KOPT-K1 (cell line): Measurements from ENCODE around the gene ARPC2.
A peak's percentile ranks its signal among the peaks of the same experiment; 100 is the strongest.
"Not testable (repeated sequence)": the region's sequence is repeated elsewhere in the genome, so short reads cannot be mapped to it uniquely, and the experiment has no call there.

Experiments
- H3K27ac ChIP-seq: fragments of 200-600 bp; sonication (generic); 2 replicates; pipeline ENCODE4 v1.5.1; 2016; ENCODE audit warnings: antibody characterized with exemption, mild to moderate bottlenecking, low read depth, low read length; ENCODE audit not compliant: poor library complexity, severe bottlenecking
- H3K36me3 ChIP-seq: fragments of 200-600 bp; sonication (generic); 2 replicates; pipeline ENCODE4 v1.5.1; 2017; ENCODE audit warnings: antibody characterized with exemption, mild to moderate bottlenecking, low read length, moderate library complexity; ENCODE audit not compliant: insufficient read depth
- H3K9me3 ChIP-seq: fragments of 200-600 bp; sonication (generic); 2 replicates; pipeline ENCODE4 v1.5.1; 2017; ENCODE audit warnings: antibody characterized with exemption, low read length, mild to moderate bottlenecking; ENCODE audit not compliant: insufficient read depth, poor library complexity, severe bottlenecking

Gene ARPC2

GRCh38 chr2:218216674-218217359, at the start of gene ARPC2:
TSS of gene ARPC2 (plus strand) at chr2:218217189. CDS start at chr2:218217471, 282 bp downstream.
- no peaks in the 10 kb centered on the region for H3K9me3 ChIP-seq
- H3K27ac ChIP-seq: peak within 1 kb of the TSS; percentile 96
- peaks cover 14% of the 10 kb centered on the region for H3K36me3 ChIP-seq

- H3K9me3 ChIP-seq: no peaks in the 10 kb centered on the region
- no peaks in the 10 kb centered on the region for H3K36me3 ChIP-seq
- no peak overlapping the region for H3K27ac ChIP-seq
These were observed 49.0 kb upstream of the ARPC2 start for GRCh38 chr2:218168016-218168415.

GRCh38 chr2:218168635-218169462, 48.1 kb upstream of the ARPC2 start:
- H3K9me3 ChIP-seq: no peaks in the 10 kb centered on the region
- H3K27ac ChIP-seq: no peak overlapping the region
- no peaks in the 10 kb centered on the region for H3K36me3 ChIP-seq

DNA sequence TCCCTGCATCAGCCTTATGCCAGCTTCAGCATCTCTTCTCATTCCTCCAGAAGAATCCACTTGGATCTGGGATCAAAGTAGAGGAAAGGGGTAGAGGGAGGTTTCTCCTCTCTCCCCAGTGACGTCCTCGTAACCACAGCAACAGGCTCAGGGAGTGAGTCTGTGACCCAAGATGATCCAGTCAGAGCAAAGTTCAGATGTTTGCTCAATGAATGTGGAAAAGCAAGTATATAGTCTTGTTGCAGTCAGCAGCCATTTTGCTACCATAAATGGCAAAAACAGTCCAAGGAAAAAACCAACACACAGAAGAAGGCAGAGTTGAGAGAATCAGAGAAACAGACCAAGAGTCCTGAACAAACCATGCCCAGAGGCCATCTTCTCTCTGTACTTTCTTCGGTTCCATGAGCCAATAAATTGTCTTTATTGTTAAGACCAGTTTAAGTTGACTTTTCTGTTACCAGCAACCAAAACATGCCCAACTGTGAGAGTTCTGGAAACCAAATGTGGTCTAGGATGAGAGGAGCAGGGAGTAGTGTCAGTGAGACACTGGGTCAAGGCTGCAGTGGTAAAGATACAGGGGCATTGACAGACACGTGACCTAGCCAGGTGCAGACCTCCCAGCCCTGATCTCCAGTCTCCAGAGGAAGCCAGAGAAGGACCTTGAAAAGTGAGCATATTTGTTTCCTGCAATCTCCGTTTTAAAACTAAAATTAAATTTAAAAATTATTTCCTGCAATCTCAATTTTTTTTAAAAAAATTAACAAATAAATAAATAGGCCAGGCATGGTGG, 47.0 kb upstream of the ARPC2 start:
- Histone ChIP-seq H3K36me3 (no peaks in the 10 kb centered on the region), H3K27ac (no peak overlapping the region), H3K9me3 (no peaks in the 10 kb centered on the region)

DNA sequence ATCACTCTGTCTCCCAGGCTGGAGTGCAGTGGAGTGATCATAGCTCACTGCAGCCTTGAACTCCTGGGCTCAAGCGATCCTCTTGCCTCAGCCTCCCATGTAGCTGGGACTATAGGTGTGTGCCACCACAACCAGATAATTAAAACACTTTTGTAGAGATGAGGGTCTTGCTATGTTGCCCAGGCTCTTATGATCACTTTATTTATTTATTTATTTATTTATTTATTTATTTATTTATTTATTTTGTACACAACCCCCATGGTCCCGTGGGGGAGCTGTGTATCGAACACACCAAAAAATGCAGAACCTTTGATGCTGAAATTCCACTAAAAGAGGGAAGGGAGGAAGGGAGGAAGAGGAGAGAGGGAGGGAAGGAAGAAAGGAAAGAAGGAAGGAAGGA, 45.2 kb upstream of the ARPC2 start:
- not testable (repeated sequence) for H3K27ac ChIP-seq, H3K9me3 ChIP-seq, H3K36me3 ChIP-seq

- H3K27ac ChIP-seq: no peak overlapping the region
- no peaks in the 10 kb centered on the region for H3K9me3 ChIP-seq
- no peaks in the 10 kb centered on the region for H3K36me3 ChIP-seq
These were observed 44.1 kb upstream of the ARPC2 start for GRCh38 chr2:218172845-218173244.

DNA sequence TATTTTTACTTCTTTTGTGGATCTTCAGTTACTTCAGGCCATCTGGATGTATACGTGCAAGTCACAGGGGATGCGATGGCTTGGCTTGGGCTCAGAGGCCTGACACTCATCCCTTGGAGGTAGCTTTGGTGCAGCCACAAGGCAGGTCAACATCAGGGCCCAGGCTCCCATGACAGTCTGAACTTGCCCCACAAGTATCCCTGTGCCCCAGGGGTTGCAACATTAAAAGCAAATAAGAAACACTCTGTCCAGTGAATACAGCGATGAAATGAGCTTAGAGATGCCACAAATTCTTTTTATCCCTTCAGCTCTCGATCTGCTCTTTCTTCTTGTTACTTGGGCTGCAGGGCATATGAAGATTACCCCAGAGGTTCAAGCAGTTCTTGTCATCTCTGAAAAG, 37.2 kb upstream of the ARPC2 start:
- H3K9me3 ChIP-seq: no peaks in the 10 kb centered on the region
- no peak overlapping the region for H3K27ac ChIP-seq

DNA sequence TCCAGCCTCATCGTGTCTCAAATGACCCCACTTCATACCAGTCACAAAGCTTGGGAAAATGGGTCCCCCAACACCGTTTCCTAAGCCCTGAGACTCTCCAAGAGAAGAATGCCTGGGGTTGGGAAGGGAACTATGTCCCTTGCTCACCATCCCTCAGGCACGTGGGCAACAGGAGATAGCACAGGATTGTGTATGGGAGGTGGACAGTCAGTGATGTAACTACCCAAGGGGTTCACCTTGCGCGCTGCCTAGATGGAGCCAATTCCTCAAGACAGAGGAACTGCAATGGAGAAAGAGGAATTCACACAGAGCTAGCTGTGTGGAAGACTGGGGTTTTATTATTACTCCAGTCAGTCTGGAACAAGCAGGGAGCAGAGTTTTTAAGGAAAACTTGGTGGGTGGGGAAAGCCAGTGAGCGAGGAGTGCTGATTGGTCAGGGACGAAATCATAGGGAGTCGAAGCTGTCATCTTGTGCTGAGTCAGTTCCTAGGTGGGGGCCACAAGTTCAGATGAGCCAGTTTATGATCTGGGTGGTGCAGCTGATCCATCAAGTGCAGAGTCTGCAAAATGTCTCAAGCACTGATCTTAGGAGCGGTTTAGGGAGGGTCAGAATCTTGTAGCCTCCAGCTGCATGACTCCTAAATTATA, 36.4 kb upstream of the ARPC2 start:
- no peak overlapping the region for H3K27ac ChIP-seq
- H3K9me3 ChIP-seq: no peaks in the 10 kb centered on the region
- no peaks in the 10 kb centered on the region for H3K36me3 ChIP-seq

More for the DNA sequence above, 37.2 kb upstream of the ARPC2 start:
- no peaks in the 10 kb centered on the region for H3K36me3 ChIP-seq

DNA sequence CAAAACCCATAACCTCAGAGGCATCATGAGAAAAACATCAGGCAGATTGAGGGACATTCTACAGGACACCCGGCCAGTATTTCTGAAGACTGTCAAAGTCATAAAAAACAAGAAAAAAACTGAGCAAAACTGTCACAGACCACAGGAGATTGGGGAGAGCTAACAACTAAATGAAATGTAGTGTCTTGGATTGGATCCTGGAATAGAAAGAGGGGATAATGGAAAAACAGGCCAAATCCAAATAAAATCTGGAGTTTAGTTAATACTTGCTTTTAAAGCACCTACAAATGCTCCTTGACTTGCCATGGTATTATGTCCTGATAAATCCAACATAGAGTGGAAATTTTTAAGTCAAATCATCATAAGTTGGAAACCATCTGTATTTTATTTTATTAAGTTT, 32.7 kb upstream of the ARPC2 start:
- H3K27ac ChIP-seq: no peak overlapping the region

GRCh38 chr2:218186355-218186766, 30.6 kb upstream of the ARPC2 start:
- Histone ChIP-seq H3K9me3 (no peaks in the 10 kb centered on the region), H3K36me3 (no peaks in the 10 kb centered on the region), H3K27ac (no peak overlapping the region)

More for the DNA sequence above, 32.7 kb upstream of the ARPC2 start:
- no peaks in the 10 kb centered on the region for H3K36me3 ChIP-seq
- no peaks in the 10 kb centered on the region for H3K9me3 ChIP-seq

DNA sequence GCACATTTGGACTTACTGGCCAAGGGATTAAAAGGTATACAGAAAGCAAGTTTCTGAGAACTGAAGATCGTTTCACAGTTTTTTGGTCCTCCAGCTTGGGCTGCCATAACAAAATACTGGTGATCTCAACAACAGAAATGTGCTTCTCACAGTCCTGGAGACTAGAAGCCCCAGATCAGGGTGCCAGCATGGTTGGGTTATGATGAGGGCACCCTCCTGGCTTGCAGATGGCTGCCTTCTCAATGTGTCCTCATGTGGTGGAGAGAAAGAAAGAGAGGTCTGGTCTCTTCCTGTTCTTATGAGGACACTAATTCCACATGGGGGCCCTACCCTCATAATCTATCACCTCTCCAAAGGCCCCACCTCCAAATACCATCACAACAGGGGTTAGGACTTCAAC, 30.1 kb upstream of the ARPC2 start:
- no peaks in the 10 kb centered on the region for H3K9me3 ChIP-seq
- H3K36me3 ChIP-seq: no peaks in the 10 kb centered on the region
- H3K27ac ChIP-seq: no peak overlapping the region

- Histone ChIP-seq H3K9me3 (no peaks in the 10 kb centered on the region), H3K27ac (no peak overlapping the region), H3K36me3 (no peaks in the 10 kb centered on the region)
These were observed 29.5 kb upstream of the ARPC2 start for GRCh38 chr2:218187296-218188015.

DNA sequence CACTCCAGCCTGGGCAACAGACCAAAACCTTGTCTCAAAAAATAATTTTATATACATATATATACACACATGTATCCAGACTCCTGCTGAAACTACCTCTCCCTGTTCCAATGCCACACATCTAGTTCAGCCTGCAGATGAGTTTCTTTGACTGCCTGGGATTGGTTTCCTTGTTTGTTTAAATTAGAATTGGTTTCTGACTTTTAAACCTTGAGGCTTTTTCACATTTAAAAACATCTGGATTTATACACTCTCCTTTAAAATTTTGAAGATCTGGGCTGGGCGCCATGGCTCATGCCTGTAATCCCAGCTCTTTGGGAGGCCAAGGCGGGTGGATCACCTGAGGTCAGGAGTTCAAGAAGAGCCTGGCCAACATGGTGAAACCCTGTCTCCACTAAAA, 28.5 kb upstream of the ARPC2 start:
- H3K9me3 ChIP-seq: no peaks in the 10 kb centered on the region
- no peaks in the 10 kb centered on the region for H3K36me3 ChIP-seq
- no peak overlapping the region for H3K27ac ChIP-seq

DNA sequence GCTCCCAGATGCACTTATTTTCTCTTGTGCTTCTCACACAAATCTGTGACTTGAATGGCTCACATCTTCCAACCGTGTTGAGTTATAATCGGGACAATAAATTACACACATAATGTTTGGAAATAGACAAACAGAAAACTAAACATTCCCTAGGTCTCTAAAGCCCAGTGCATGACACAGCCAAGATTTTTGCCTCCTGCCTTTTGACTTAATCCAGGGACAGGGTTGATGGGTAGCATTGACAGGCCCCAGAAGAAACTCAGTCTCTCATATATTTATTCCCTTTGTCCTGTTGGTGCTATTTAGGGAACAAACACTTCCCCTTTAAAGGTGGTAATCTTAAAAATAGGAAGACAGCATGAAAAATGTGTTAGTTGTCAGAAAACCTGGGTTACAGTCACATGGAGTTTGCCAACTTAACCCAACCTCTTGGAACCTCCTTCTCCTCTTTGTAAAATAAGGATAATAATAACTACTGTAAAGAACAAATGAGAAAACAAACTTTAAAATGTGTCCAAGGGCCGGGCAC, 24.0 kb upstream of the ARPC2 start:
- Histone ChIP-seq H3K9me3 (no peaks in the 10 kb centered on the region), H3K27ac (no peak overlapping the region), H3K36me3 (no peaks in the 10 kb centered on the region)
